WTC11 (cell line): ENCODE measurements around the gene ALK.

ENCODE experiments used
- CTCF ChIP-seq: fragments of 200-600 bp; IDR thresholded peaks from 2 replicates; pipeline ENCODE4 v1.8.0; 2022; ENCODE audit warnings: antibody characterized with exemption
- E2F5 ChIP-seq: sonication (generic); formaldehyde crosslinking; IDR thresholded peaks from 2 replicates; pipeline ENCODE4 v1.8.1; 2022; ENCODE audit warnings: mild to moderate bottlenecking, moderate library complexity, missing genetic modification reagents
- ZNF232 ChIP-seq: sonication (generic); formaldehyde crosslinking; IDR thresholded peaks from 2 replicates; pipeline ENCODE4 v1.8.0; 2022; ENCODE audit warnings: mild to moderate bottlenecking, missing genetic modification reagents
- ZNF416 ChIP-seq: fragments of 250-450 bp; sonication (Bioruptor Pico); IDR thresholded peaks from 2 replicates; pipeline ENCODE4 v1.9.0; 2021; ENCODE audit warnings: mild to moderate bottlenecking, inconsistent platforms
- ZNF425 ChIP-seq: fragments of 250-450 bp; sonication (Bioruptor Pico); conservative IDR thresholded peaks from 2 replicates; pipeline ENCODE4 v1.9.0; 2021; ENCODE audit warnings: mild to moderate bottlenecking

- TF ChIP-seq ZNF416 (CRISPR knock-in tag) (no peak), CTCF (no peak), E2F5 (no peak), ZNF425 (CRISPR knock-in tag) (no peak), ZNF232 (CRISPR knock-in tag) (no peak)
Observed at GRCh38 chr2:29389686-29390085, 531.7 kb downstream of the ALK start.
